Suprapubic skin (tissue), 4 donors: ENCODE data around the gene THSD7A. TPM values are rescaled to one million over a fixed set of nuclear protein-coding genes. Genes with fewer than 3 reads are reported as not detected.

Source experiments
- DNase-seq, 2 donors: peaks; one replicate each; pipeline ENCODE4 v3.0.0-alpha.2; 2019; ENCODE audit warnings: low spot score in 2 of 2
- H3K27ac ChIP-seq: fragments of 200-600 bp; sonication (generic); one replicate; pipeline ENCODE4 v1.5.1; 2019
- H3K27me3 ChIP-seq: fragments of 200-600 bp; sonication (generic); one replicate; pipeline ENCODE4 v1.5.1; 2019
- H3K36me3 ChIP-seq: fragments of 200-600 bp; sonication (generic); one replicate; pipeline ENCODE4 v1.5.1; 2019
- H3K4me1 ChIP-seq: fragments of 200-600 bp; sonication (generic); one replicate; pipeline ENCODE4 v1.5.1; 2019
- H3K4me3 ChIP-seq: fragments of 200-600 bp; sonication (generic); one replicate; pipeline ENCODE4 v1.5.1; 2019; ENCODE audit warnings: mild to moderate bottlenecking
- H3K9me3 ChIP-seq: fragments of 200-600 bp; sonication (generic); one replicate; pipeline ENCODE4 v1.5.1; 2019
- EP300 ChIP-seq: sonication (generic); formaldehyde crosslinking; IDR thresholded peaks from one replicate; pipeline ENCODE4 v1.6.1; 2017; ENCODE audit warnings: antibody characterized with exemption
- POLR2A ChIP-seq, 2 donors: fragments of 450-650 bp; IDR thresholded peaks; one replicate each; pipeline ENCODE4 v1.6.1; 2017; ENCODE audit warnings: antibody characterized with exemption in 2 of 2, mild to moderate bottlenecking in 2 of 2, moderate library complexity in 2 of 2
- POLR2AphosphoS5 ChIP-seq, 3 donors: sonication (generic); formaldehyde crosslinking; IDR thresholded peaks; one replicate each; pipeline ENCODE4 v1.6.1; 2017; ENCODE audit warnings: antibody characterized with exemption in 3 of 3
- WGBS: methylation state at CpG from one replicate; pipeline ENCODE4 v1.1.5; 2018; 5-methylcytosine and 5-hydroxymethylcytosine counted together
- total RNA-seq, 4 donors: library from RNA; depleted of rRNA; stranded (reverse); fragments of >200 nt; gene quantifications; one replicate each; pipeline ENCODE4 v1.1.0, GENCODE V29; 2016
- TF ChIP-seq, protein P1 (sequence below), 2 donors: fragments of 200-600 bp in 1 of 2; fragments of 450-650 bp in 1 of 2; sonication (generic) in 1 of 2; IDR thresholded peaks; one replicate each; pipeline ENCODE4 v1.5.1; 2016 to 2019; ENCODE audit warnings: antibody characterized with exemption in 2 of 2, mild to moderate bottlenecking in 1 of 2, moderate library complexity in 1 of 2

The THSD7A gene
- total RNA-seq, 4 donors from 2014 or later: 0.42 to 5.4 (median 1.2) TPM

DNA sequence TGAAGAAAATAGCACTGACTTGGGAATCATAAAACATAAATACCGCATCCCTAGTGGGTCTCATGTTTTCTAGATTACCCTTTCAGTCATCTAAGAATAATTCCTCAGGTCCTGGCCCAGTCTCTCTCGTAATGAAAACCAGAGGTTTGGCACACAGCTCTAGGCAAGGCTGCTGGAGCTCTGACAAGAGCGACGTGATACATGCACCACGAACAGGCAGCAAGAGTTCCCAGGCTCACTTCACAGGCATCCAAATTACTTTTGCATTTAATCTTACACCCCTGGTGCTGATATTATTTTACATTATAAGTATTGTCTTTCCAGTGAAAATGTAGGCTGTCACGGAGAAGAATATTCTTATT lies 105.2 kb downstream of the THSD7A start:
- 39% methylated on average over 6 of the region's 6 CpGs for WGBS
- H3K9me3 ChIP-seq: no peaks in the 10 kb centered on the region
- no peaks in the 10 kb centered on the region for H3K36me3 ChIP-seq
- no peaks in the 10 kb centered on the region for H3K27me3 ChIP-seq
- DNase-seq: no peak
- TF ChIP-seq POLR2A (IDR thresholded peaks at IDR 0.05) (no peak), EP300 (no peak), POLR2AphosphoS5 (IDR thresholded peaks at IDR 0.05) (no peak)
- TF ChIP-seq, protein P1, sequence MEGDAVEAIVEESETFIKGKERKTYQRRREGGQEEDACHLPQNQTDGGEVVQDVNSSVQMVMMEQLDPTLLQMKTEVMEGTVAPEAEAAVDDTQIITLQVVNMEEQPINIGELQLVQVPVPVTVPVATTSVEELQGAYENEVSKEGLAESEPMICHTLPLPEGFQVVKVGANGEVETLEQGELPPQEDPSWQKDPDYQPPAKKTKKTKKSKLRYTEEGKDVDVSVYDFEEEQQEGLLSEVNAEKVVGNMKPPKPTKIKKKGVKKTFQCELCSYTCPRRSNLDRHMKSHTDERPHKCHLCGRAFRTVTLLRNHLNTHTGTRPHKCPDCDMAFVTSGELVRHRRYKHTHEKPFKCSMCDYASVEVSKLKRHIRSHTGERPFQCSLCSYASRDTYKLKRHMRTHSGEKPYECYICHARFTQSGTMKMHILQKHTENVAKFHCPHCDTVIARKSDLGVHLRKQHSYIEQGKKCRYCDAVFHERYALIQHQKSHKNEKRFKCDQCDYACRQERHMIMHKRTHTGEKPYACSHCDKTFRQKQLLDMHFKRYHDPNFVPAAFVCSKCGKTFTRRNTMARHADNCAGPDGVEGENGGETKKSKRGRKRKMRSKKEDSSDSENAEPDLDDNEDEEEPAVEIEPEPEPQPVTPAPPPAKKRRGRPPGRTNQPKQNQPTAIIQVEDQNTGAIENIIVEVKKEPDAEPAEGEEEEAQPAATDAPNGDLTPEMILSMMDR (IDR thresholded peaks at IDR 0.05): no peak
- no peaks in the 10 kb centered on the region for H3K4me1 ChIP-seq
- H3K4me3 ChIP-seq: no peak overlapping the region
- H3K27ac ChIP-seq: no peak overlapping the region

- Histone ChIP-seq H3K4me1 (no peaks in the 10 kb centered on the region), H3K4me3 (no peak overlapping the region), H3K36me3 (no peaks in the 10 kb centered on the region), H3K9me3 (no peaks in the 10 kb centered on the region), H3K27ac (no peak overlapping the region), H3K27me3 (no peaks in the 10 kb centered on the region)
- 59% methylated on average over 7 of the region's 7 CpGs for WGBS
- no peak for DNase-seq
- TF ChIP-seq, protein P1 (IDR thresholded peaks at IDR 0.05): no peak
- TF ChIP-seq POLR2A (IDR thresholded peaks at IDR 0.05) (no peak), POLR2AphosphoS5 (IDR thresholded peaks at IDR 0.05) (no peak)
Observed at GRCh38 chr7:11726001-11726793, 105.8 kb downstream of the THSD7A start.

DNA sequence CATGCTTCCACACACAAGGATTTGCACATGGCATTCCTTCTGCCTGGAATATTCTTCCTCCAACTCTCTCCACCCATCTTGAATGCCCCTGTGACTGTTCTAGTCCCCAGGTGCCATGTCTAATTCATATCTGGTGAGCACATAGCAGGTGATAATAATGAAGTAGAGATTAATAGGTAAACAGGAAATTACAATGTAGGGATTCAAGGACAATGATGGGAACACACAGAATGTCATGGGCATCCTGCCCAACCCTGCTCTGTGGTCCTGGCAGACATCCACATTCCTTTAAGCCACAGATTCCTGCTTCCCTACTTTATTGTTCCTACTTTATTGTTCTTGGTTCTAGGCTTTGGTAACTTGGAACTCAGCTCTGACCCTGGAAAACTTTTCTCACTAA lies 115.8 kb downstream of the THSD7A start:
- no peaks in the 10 kb centered on the region for H3K9me3 ChIP-seq
- H3K4me3 ChIP-seq: no peak overlapping the region
- TF ChIP-seq, protein P1 (IDR thresholded peaks at IDR 0.05): no peak
- TF ChIP-seq POLR2AphosphoS5 (IDR thresholded peaks at IDR 0.05): no peak
- no peak for TF ChIP-seq EP300
- no peaks in the 10 kb centered on the region for H3K27me3 ChIP-seq
- no peaks in the 10 kb centered on the region for H3K4me1 ChIP-seq
- DNase-seq: no peak
- H3K27ac ChIP-seq: no peak overlapping the region
- H3K36me3 ChIP-seq: no peaks in the 10 kb centered on the region

- H3K4me3 ChIP-seq: no peak overlapping the region
- H3K9me3 ChIP-seq: no peaks in the 10 kb centered on the region
- H3K4me1 ChIP-seq: no peaks in the 10 kb centered on the region
- H3K36me3 ChIP-seq: no peaks in the 10 kb centered on the region
- no peaks in the 10 kb centered on the region for H3K27me3 ChIP-seq
- DNase-seq: no peak
- WGBS: 90% methylated on average over 2 of the region's 2 CpGs
- H3K27ac ChIP-seq: no peak overlapping the region
- TF ChIP-seq EP300: no peak
- no peak for TF ChIP-seq POLR2AphosphoS5 (IDR thresholded peaks at IDR 0.05)
- TF ChIP-seq, protein P1 (IDR thresholded peaks at IDR 0.05): no peak
- TF ChIP-seq POLR2A (IDR thresholded peaks at IDR 0.05): no peak
Observed at GRCh38 chr7:11714676-11715075, 117.3 kb downstream of the THSD7A start.

DNA sequence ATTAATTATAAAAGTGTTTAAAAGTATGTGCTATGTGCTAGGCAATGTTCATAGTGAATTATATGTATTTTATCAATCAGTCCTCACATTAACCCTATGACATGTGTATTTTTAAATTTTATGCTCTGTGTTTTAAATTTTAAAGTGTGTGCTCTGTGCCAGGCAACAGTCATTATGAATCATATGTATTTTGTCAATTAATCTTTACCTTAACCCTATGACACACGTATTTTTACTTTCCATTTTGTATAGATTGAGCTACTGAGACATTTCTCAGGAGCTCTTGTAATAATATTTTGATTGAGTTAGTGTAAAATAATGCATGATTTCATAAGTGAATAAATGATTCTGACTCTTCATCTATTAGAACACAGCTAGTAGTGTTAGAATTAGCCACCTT lies 117.8 kb downstream of the THSD7A start:
- no peaks in the 10 kb centered on the region for H3K27me3 ChIP-seq
- no peak overlapping the region for H3K27ac ChIP-seq
- TF ChIP-seq POLR2AphosphoS5 (IDR thresholded peaks at IDR 0.05) (no peak), EP300 (no peak), POLR2A (IDR thresholded peaks at IDR 0.05) (no peak)
- TF ChIP-seq, protein P1 (IDR thresholded peaks at IDR 0.05): no peak
- H3K9me3 ChIP-seq: no peaks in the 10 kb centered on the region
- H3K36me3 ChIP-seq: no peaks in the 10 kb centered on the region
- H3K4me1 ChIP-seq: no peaks in the 10 kb centered on the region
- H3K4me3 ChIP-seq: no peak overlapping the region
- 67% methylated on average over 1 of the region's 1 CpG for WGBS
- DNase-seq: no peak
